ELR (cell line): ENCODE data around the gene GLI1.

ENCODE experiments used
- DNase-seq: peaks from one replicate; pipeline ENCODE4 v3.0.0-alpha.2; 2015; ENCODE audit warnings: low read depth

Gene GLI1

DNA sequence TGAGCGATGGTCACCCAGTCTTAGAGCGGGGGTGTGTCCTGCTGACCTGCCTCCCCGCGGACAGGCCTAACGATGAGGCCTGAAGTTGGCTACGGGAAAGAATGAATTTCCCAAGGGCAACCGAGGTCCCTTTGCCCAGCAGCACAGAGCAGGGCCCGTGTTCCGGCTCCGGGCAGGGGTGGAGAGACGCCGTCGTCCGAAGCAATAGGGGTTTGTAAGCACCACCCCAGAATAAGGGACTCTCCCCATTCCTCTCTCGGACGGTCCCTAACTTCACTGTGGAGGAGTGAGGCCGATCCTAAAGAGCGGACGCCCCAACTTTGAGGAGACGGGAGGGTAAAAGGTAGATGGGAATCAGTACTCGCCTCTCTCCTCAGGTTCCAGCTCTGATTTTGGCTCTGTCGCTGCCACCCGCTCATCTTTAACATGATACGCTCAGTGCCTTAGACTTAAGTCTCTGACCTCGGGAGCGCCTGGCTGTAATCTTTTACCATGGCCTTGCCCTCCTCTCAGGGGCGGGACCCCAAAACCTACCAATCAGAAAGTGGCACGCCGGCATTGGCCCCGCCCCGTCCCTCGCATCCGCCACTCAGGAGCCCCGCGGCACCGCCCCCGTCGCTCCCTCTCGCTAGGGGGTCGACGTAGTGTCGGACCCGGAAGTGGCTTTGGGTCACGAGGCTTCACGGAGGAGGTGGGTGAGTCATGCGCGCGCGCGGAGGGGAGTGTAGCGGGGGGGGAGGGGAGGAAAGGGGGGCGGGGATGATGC, 60.7 kb downstream of the GLI1 start, which contains the start of gene DDIT3:
DDIT3 (minus strand) TSS at position 462 of the 766 bp plus-strand sequence. CDS start 3,108 bp downstream, outside the sequence.
- DNase-seq, result peak; percentile 99

DNA sequence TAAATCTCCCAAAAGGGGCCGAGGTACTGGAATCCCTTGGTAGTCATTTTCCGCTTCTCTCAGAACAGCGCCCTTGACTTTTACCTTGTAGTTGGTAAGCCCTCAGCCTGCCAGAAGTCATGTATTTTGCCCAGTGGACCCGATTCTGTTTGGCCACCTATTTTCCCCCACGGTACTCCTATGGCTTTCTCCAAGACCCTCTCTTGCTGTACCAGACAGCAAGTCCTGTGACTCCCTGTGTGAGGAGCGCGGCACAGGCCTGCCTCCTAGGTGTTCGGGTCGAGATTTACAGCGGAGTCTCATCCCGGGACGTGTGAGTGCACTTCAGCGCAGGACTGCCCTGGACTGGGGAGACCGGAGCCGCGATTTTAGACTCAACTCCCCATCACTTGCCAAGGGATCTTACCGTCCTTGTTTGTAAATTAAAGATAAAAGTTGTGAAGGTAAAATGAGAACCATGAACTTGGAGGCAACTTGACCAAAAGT, 62.0 kb downstream of the GLI1 start:
- peak; percentile 53 for DNase-seq
